Tibial nerve (tissue), 4 donors: Measurements from ENCODE around the gene LCN1.
A peak's percentile ranks its signal among the peaks of the same experiment; 100 is the strongest.

Experiments
- CTCF ChIP-seq, 5 experiments: fragments of 200-600 bp in 3 of 5; fragments of 450-650 bp in 2 of 5; sonication (generic) in 3 of 5; IDR thresholded peaks; one replicate each; pipeline ENCODE4 v1.5.1; 2016 to 2019; ENCODE audit warnings: antibody characterized with exemption in 5 of 5, mild to moderate bottlenecking in 3 of 5, moderate library complexity in 2 of 5
- EP300 ChIP-seq, 2 donors: sonication (generic); formaldehyde crosslinking; IDR thresholded peaks; one replicate each; pipeline ENCODE4 v1.6.1; 2017; ENCODE audit warnings: antibody characterized with exemption in 2 of 2, mild to moderate bottlenecking in 1 of 2
- POLR2A ChIP-seq, 2 donors: fragments of 450-650 bp; IDR thresholded peaks; one replicate each; pipeline ENCODE4 v1.6.1; 2017; ENCODE audit warnings: antibody characterized with exemption in 2 of 2, mild to moderate bottlenecking in 2 of 2, moderate library complexity in 2 of 2

GRCh38 chr9:135500525-135501260, 20.5 kb upstream of the LCN1 start, which contains the start of gene MRPS2:
- TF ChIP-seq POLR2A (IDR thresholded peaks at IDR 0.05) (peak in 1 of 2 donors; percentile 30), EP300 (IDR thresholded peaks at IDR 0.05) (peak in 1 of 2 donors; percentile 70), CTCF (IDR thresholded peaks at IDR 0.05) (peak; percentile 88 to 95 (median 91))
